K562 (cell line): Measurements from ENCODE around the gene IRF3. TPM values are rescaled to one million over a fixed set of nuclear protein-coding genes. Genes with fewer than 3 reads are reported as not detected.

Source experiments
- CREB1 ChIP-seq, 2 experiments: sonication (generic) in 1 of 2; formaldehyde crosslinking in 1 of 2; IDR thresholded peaks; 2 replicates each; pipeline versions ENCODE4 v1.6.1 to v1.8.0; 2012 to 2022; ENCODE audit warnings: inconsistent platforms in 1 of 2, mild to moderate bottlenecking in 1 of 2, missing genetic modification reagents in 1 of 2, moderate library complexity in 1 of 2
- CREB5 ChIP-seq: fragments of 250-450 bp; sonication (Bioruptor Pico); IDR thresholded peaks from 2 replicates; pipeline ENCODE4 v1.5.0; 2020; ENCODE audit warnings: mild to moderate bottlenecking
- HNRNPUL1 ChIP-seq: fragments of 200-400 bp; formaldehyde crosslinking; IDR thresholded peaks from 2 replicates; pipeline ENCODE4 v1.6.1; 2017; ENCODE audit warnings: low read length
- KDM1A ChIP-seq, 2 experiments: fragments of 450-650 bp; IDR thresholded peaks; 2 replicates each; pipeline ENCODE4 v1.6.1; 2016; ENCODE audit warnings: mild to moderate bottlenecking in 2 of 2
- MNT ChIP-seq, 2 experiments: fragments of 450-650 bp; conservative IDR thresholded peaks; 2 replicates each; pipeline ENCODE4 v1.6.1; 2017; ENCODE audit warnings: mild to moderate bottlenecking in 2 of 2, moderate library complexity in 2 of 2
- NFIC ChIP-seq: fragments of 450-650 bp; IDR thresholded peaks from 2 replicates; pipeline ENCODE4 v1.6.1; 2017; ENCODE audit warnings: mild to moderate bottlenecking, inconsistent platforms
- NR3C1 ChIP-seq: sonication (generic); formaldehyde crosslinking; IDR thresholded peaks from 2 replicates; pipeline ENCODE4 v1.8.1; 2022; ENCODE audit warnings: missing genetic modification reagents
- SAP30 ChIP-seq: fragments of 200-600 bp; sonication (generic); IDR thresholded peaks from 2 replicates; pipeline ENCODE4 v1.6.1; 2012; ENCODE audit warnings: borderline replicate concordance, low read depth, mild to moderate bottlenecking, moderate library complexity, low read length, control low read depth, inconsistent platforms; ENCODE audit not compliant: insufficient read depth, poor library complexity, severe bottlenecking
- TCFL5 ChIP-seq: fragments of 250-450 bp; sonication (Bioruptor Pico); conservative IDR thresholded peaks from 2 replicates; pipeline ENCODE4 v1.6.1; 2021; ENCODE audit warnings: mild to moderate bottlenecking, moderate library complexity, matching md5 sums
- TEAD1 ChIP-seq, 2 experiments: fragments of 450-650 bp in 1 of 2; sonication (generic) in 1 of 2; formaldehyde crosslinking; IDR thresholded peaks; 2 replicates each; pipeline versions ENCODE4 v1.4.0 to v1.8.0; 2020 to 2022; ENCODE audit warnings: mild to moderate bottlenecking in 2 of 2, missing genetic modification reagents in 1 of 2
- ZNF175 ChIP-seq: fragments of 200-800 bp; sonication (Bioruptor generic); IDR thresholded peaks from 2 replicates; pipeline ENCODE4 v1.6.1; 2016; ENCODE audit warnings: low read depth, mild to moderate bottlenecking, missing genetic modification characterization, missing compliant biosample characterization
- ZNF561 ChIP-seq: fragments of 450-650 bp; formaldehyde crosslinking; conservative IDR thresholded peaks from 2 replicates; pipeline ENCODE4 v1.4.0; 2020; ENCODE audit warnings: mild to moderate bottlenecking, moderate library complexity
- polyA plus RNA-seq, 8 experiments: library from polyadenylated mRNA; depleted of rRNA in 4 of 8; stranded (reverse) in 5 of 8; unstranded in 3 of 8; fragments of >200 nt; fragmentation: Nextera tagmentation in 2 of 8; fragmentation: Illumina TruSeq in 1 of 8; extraction: Ambion mirVana in 2 of 8; extraction: Trizol in 1 of 8; gene quantifications; 2 replicates each; pipeline versions ENCODE4 v1.2.1 to v1.2.3, GENCODE V29; 2011 to 2014; ENCODE audit warnings: inconsistent platforms in 1 of 8, missing spikeins in 1 of 8
- total RNA-seq, 7 experiments: library from RNA; depleted of rRNA in 6 of 7; stranded (reverse); fragments of >200 nt in 6 of 7; fragmentation: Illumina TruSeq in 2 of 7; extraction: Trizol in 2 of 7; gene quantifications; 2 replicates each; pipeline versions ENCODE4 v1.2.1 to v1.2.3, GENCODE V29; 2011 to 2021; ENCODE audit warnings: low replicate concordance in 1 of 7
- TF ChIP-seq, protein P1 (sequence below), 2 experiments: fragments of 200-800 bp in 1 of 2; sonication (Bioruptor generic) in 1 of 2; sonication (generic) in 1 of 2; formaldehyde crosslinking in 1 of 2; IDR thresholded peaks in 1 of 2; conservative IDR thresholded peaks in 1 of 2; 2 replicates each; pipeline versions ENCODE4 v1.5.0 to v1.6.1; 2016 to 2020; ENCODE audit warnings: missing compliant biosample characterization in 1 of 2, missing genetic modification characterization in 1 of 2, missing genetic modification reagents in 1 of 2
- TF ChIP-seq, protein P2 (sequence below): sonication (generic); formaldehyde crosslinking; IDR thresholded peaks from 2 replicates; pipeline ENCODE4 v1.8.1; 2022; ENCODE audit warnings: missing genetic modification reagents
- TF ChIP-seq, protein P3 (sequence below), 2 experiments: fragments of 450-650 bp in 1 of 2; IDR thresholded peaks; 2 replicates each; pipeline ENCODE4 v1.6.1; 2011 to 2017; ENCODE audit warnings: low read depth in 2 of 2, antibody characterized with exemption in 1 of 2, borderline replicate concordance in 1 of 2, low read length in 1 of 2, mild to moderate bottlenecking in 1 of 2, mixed read lengths in 1 of 2; ENCODE audit not compliant: control insufficient read depth in 1 of 2

Gene IRF3
- total and polyA plus RNA-seq, 9 of the 15 experiments (the other 6 are each of a cell fraction or from before 2014, with no cell fraction given): 7.5 to 145 (median 65.4) TPM

GRCh38 chr19:49640113-49640898 is 25.4 kb downstream of the IRF3 start, which contains the start of gene RRAS (continued):
- TF ChIP-seq, protein P1, sequence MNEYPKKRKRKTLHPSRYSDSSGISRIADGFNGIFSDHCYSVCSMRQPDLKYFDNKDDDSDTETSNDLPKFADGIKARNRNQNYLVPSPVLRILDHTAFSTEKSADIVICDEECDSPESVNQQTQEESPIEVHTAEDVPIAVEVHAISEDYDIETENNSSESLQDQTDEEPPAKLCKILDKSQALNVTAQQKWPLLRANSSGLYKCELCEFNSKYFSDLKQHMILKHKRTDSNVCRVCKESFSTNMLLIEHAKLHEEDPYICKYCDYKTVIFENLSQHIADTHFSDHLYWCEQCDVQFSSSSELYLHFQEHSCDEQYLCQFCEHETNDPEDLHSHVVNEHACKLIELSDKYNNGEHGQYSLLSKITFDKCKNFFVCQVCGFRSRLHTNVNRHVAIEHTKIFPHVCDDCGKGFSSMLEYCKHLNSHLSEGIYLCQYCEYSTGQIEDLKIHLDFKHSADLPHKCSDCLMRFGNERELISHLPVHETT (CRISPR knock-in tag; conservative IDR thresholded peaks at IDR 0.05 in 1 of 2, IDR thresholded peaks at IDR 0.05 in 1 of 2): peak in 1 of 2 experiments; percentile 67; a peak in 2 of 4 replicates
- TF ChIP-seq SAP30 (no peak), NFIC (peak; percentile 92), CREB1 (IDR thresholded peaks at IDR 0.05) (no peak), CREB1 (CRISPR knock-in tag; IDR thresholded peaks at IDR 0.05) (peak; percentile 70; the same call in 1 of the 2 replicates), NR3C1 (no peak), ZNF561 (CRISPR knock-in tag) (no peak), TCFL5 (no peak), HNRNPUL1 (no peak), TEAD1 (CRISPR knock-in tag; IDR thresholded peaks at IDR 0.05) (peak; percentile 83 to 97), KDM1A (IDR thresholded peaks at IDR 0.05) (no peak), CREB5 (CRISPR knock-in tag) (no peak), MNT (conservative IDR thresholded peaks at IDR 0.05) (peak; percentile 76 to 78), ZNF175 (0 out of 2 replicates have a peak, but pooled peaks have one; percentile 19)
- TF ChIP-seq, protein P2, sequence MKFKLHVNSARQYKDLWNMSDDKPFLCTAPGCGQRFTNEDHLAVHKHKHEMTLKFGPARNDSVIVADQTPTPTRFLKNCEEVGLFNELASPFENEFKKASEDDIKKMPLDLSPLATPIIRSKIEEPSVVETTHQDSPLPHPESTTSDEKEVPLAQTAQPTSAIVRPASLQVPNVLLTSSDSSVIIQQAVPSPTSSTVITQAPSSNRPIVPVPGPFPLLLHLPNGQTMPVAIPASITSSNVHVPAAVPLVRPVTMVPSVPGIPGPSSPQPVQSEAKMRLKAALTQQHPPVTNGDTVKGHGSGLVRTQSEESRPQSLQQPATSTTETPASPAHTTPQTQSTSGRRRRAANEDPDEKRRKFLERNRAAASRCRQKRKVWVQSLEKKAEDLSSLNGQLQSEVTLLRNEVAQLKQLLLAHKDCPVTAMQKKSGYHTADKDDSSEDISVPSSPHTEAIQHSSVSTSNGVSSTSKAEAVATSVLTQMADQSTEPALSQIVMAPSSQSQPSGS: no peak
- TF ChIP-seq, protein P3, sequence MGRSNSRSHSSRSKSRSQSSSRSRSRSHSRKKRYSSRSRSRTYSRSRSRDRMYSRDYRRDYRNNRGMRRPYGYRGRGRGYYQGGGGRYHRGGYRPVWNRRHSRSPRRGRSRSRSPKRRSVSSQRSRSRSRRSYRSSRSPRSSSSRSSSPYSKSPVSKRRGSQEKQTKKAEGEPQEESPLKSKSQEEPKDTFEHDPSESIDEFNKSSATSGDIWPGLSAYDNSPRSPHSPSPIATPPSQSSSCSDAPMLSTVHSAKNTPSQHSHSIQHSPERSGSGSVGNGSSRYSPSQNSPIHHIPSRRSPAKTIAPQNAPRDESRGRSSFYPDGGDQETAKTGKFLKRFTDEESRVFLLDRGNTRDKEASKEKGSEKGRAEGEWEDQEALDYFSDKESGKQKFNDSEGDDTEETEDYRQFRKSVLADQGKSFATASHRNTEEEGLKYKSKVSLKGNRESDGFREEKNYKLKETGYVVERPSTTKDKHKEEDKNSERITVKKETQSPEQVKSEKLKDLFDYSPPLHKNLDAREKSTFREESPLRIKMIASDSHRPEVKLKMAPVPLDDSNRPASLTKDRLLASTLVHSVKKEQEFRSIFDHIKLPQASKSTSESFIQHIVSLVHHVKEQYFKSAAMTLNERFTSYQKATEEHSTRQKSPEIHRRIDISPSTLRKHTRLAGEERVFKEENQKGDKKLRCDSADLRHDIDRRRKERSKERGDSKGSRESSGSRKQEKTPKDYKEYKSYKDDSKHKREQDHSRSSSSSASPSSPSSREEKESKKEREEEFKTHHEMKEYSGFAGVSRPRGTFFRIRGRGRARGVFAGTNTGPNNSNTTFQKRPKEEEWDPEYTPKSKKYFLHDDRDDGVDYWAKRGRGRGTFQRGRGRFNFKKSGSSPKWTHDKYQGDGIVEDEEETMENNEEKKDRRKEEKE (IDR thresholded peaks at IDR 0.05; ENCODE audit: borderline replicate concordance in 1 of 2, control insufficient read depth in 1 of 2, low read depth in 2 of 2, low read length in 1 of 2): no peak
